ENCODE results near the gene ETAA1.

Gene ETAA1

DNA sequence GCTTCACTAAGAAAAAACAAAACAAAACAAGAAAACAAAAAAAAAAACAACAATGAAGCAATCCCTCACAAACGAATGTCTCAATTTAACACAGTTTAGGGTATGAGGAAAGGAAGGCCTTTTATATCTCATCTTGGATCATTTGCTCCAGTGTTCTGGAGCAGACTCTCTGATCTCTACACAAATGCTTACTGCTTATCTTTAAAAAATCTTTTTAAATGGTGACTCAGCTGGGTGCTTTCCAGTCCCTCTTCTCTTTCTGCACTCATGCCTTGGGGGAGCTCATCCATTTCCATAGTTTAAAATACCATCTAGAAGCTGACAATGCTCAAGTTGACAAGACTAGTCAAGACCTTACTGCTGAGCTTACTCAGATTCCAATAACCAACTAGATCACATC lies 56.2 kb downstream of the ETAA1 start:
- no peak overlapping the region for H3K9ac ChIP-seq (ENCODE audit: low read length)
- no peak overlapping the region for H3K27ac ChIP-seq (ENCODE audit: low read depth, low read length)
- DNase-seq: no peak
- H3K23ac ChIP-seq (ENCODE audit: low read length): no peak overlapping the region
- no peak overlapping the region for H3K56ac ChIP-seq (ENCODE audit: low read length)
- H2BK120ac ChIP-seq (ENCODE audit: low read depth, low read length): no peak overlapping the region
- no peak overlapping the region for H2BK15ac ChIP-seq (replicated peaks; ENCODE audit: low read depth)
- H2BK5ac ChIP-seq (ENCODE audit: low read length): no peak overlapping the region
- no peaks in the 10 kb centered on the region for H3K27me3 ChIP-seq (ENCODE audit: insufficient read depth, low read length, poor library complexity)
- H4K5ac ChIP-seq (ENCODE audit: low read length): no peak overlapping the region
- no peak overlapping the region for H3K4ac ChIP-seq (ENCODE audit: low read depth, low read length)
- H3K4me1 ChIP-seq (ENCODE audit: control insufficient read depth, low read depth, low read length): no peaks in the 10 kb centered on the region
- WGBS (ENCODE audit: extremely low coverage, insufficient coverage, low lambda C conversion rate): no CpG with 5 or more reads among the region's 1 CpG
- H3K79me2 ChIP-seq (ENCODE audit: control insufficient read depth, insufficient read depth, low read length): no peaks in the 10 kb centered on the region
- H3K18ac ChIP-seq (ENCODE audit: low read length): no peak overlapping the region
- H3K4me3 ChIP-seq (ENCODE audit: low read length): no peak overlapping the region
- H3K4me2 ChIP-seq (ENCODE audit: low read length): no peak overlapping the region
- H3K79me1 ChIP-seq (ENCODE audit: low read length): no peaks in the 10 kb centered on the region
- no peaks in the 10 kb centered on the region for H3K36me3 ChIP-seq (ENCODE audit: control insufficient read depth, insufficient read depth, low read length)
- H4K8ac ChIP-seq (ENCODE audit: low read depth, low read length): no peak overlapping the region
- H2AK5ac ChIP-seq (ENCODE audit: low read length): no peak overlapping the region

DNA sequence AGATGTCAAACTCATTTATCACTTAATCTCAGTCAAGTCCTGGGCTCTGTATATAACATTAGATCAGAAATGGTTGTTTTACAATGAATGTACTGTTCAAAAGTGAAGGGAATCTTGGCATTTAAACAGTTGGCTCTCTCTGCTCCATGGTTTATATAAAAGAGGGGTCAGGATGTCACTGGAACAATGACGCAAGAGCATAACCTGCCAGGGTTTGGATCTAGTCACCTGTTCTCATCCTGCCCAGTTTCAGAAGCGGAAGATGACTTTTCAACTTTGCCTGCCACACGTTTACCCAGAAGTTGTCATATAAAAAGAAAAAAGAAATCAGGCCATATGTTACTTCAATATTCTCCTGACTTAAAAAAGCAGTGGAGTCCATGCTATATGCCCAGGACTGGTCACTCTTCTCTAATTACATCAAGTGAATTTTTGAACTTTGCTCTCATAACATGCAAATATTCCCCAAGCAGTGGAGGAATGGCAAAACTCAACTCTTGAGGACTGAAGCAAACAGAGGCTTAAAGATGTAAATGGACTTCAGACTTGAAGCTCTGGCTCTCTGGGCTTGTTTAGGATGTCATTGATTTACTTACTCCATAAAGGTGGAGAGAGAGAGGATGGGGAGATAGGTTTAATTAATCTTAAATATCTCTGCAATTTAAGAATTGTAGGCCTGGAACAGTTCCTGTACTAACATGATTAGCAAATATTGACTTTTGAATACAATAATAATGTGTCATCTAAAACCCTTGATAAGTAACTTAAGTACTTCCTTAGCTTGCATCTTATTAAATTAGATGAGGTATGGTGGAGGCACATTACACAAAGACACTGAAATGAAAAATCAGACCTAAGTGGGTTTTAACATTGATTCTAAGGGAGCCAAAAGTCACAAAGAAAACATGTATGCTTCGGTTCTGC lies 58.3 kb downstream of the ETAA1 start:
- WGBS (ENCODE audit: extremely low coverage, insufficient coverage, low lambda C conversion rate): no CpG with 5 or more reads among the region's 4 CpGs
- no peak overlapping the region for H3K4me2 ChIP-seq (ENCODE audit: low read length)
- H4K8ac ChIP-seq (ENCODE audit: low read depth, low read length): no peak overlapping the region
- no peak overlapping the region for H4K5ac ChIP-seq (ENCODE audit: low read length)
- no peak overlapping the region for H3K4ac ChIP-seq (ENCODE audit: low read depth, low read length)
- H3K18ac ChIP-seq (ENCODE audit: low read length): no peak overlapping the region
- H3K4me3 ChIP-seq (ENCODE audit: low read length): no peak overlapping the region
- no peak overlapping the region for H2BK5ac ChIP-seq (ENCODE audit: low read length)
- H2BK15ac ChIP-seq (replicated peaks; ENCODE audit: low read depth): no peak overlapping the region
- H3K9ac ChIP-seq (ENCODE audit: low read length): no peak overlapping the region
- H3K36me3 ChIP-seq (ENCODE audit: control insufficient read depth, insufficient read depth, low read length): no peaks in the 10 kb centered on the region
- no peak overlapping the region for H3K23ac ChIP-seq (ENCODE audit: low read length)
- H3K27me3 ChIP-seq (ENCODE audit: insufficient read depth, low read length, poor library complexity): no peaks in the 10 kb centered on the region
- no peak overlapping the region for H3K56ac ChIP-seq (ENCODE audit: low read length)
- no peak overlapping the region for H2BK120ac ChIP-seq (ENCODE audit: low read depth, low read length)
- H3K27ac ChIP-seq (ENCODE audit: low read depth, low read length): no peak overlapping the region
- no peak for DNase-seq
- no peak overlapping the region for H2AK5ac ChIP-seq (ENCODE audit: low read length)
- H3K79me2 ChIP-seq (ENCODE audit: control insufficient read depth, insufficient read depth, low read length): no peaks in the 10 kb centered on the region
- H3K4me1 ChIP-seq (ENCODE audit: control insufficient read depth, low read depth, low read length): no peaks in the 10 kb centered on the region
- H3K79me1 ChIP-seq (ENCODE audit: low read length): no peaks in the 10 kb centered on the region

DNA sequence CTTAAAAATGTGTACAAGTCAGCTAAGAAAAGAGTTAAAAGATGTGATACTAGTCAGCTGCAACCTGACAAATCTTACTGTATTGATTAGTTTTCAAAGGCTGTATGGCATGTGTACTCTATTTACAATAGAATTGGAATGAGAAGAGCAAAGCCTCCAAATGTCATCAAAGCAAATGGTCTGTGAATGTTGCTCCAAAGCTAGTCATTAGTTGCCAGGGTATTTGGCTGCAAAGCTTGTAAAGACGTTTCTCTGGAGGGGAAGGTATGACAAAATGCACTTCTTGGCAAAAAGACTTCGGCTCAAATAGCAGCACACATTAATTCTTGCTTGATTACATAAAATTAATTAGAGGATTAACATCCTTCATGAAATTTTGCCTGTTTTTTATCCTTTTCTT lies 59.3 kb downstream of the ETAA1 start:
- Histone ChIP-seq H2BK15ac (replicated peaks; ENCODE audit: low read depth) (no peak overlapping the region), H3K27ac (ENCODE audit: low read depth, low read length) (no peak overlapping the region), H3K4me1 (ENCODE audit: control insufficient read depth, low read depth, low read length) (no peaks in the 10 kb centered on the region), H2BK120ac (ENCODE audit: low read depth, low read length) (no peak overlapping the region), H3K79me1 (ENCODE audit: low read length) (no peaks in the 10 kb centered on the region), H4K5ac (ENCODE audit: low read length) (no peak overlapping the region), H3K79me2 (ENCODE audit: control insufficient read depth, insufficient read depth, low read length) (no peaks in the 10 kb centered on the region), H2AK5ac (ENCODE audit: low read length) (no peak overlapping the region), H3K4me2 (ENCODE audit: low read length) (no peak overlapping the region), H3K4ac (ENCODE audit: low read depth, low read length) (no peak overlapping the region), H3K9ac (ENCODE audit: low read length) (no peak overlapping the region), H3K23ac (ENCODE audit: low read length) (no peak overlapping the region), H2BK5ac (ENCODE audit: low read length) (no peak overlapping the region), H3K36me3 (ENCODE audit: control insufficient read depth, insufficient read depth, low read length) (no peaks in the 10 kb centered on the region), H3K56ac (ENCODE audit: low read length) (no peak overlapping the region), H3K4me3 (ENCODE audit: low read length) (no peak overlapping the region), H3K18ac (ENCODE audit: low read length) (no peak overlapping the region), H3K27me3 (ENCODE audit: insufficient read depth, low read length, poor library complexity) (no peaks in the 10 kb centered on the region), H4K8ac (ENCODE audit: low read depth, low read length) (no peak overlapping the region)
- no CpG with 5 or more reads among the region's 2 CpGs for WGBS (ENCODE audit: extremely low coverage, insufficient coverage, low lambda C conversion rate)
- DNase-seq: no peak

DNA sequence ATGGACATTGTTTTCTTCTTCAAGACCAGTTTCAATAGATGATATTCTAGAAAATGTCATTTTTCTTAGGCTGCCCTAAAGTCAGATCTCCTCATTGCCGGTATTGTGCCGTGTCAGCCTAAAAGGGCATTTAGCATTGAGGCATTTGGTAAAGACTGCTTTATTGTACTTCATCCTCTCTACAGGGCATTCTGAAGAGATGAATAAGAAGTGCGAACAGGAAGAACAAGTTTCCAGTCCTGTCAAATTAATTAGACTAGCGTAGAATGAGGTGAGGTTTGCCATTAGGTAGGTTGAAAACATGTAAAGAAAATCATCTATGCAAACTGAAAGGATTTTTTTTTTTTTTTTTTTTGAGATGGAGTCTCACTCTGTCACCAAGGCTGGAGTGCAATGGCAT lies 60.6 kb downstream of the ETAA1 start:
- H3K4me2 ChIP-seq (ENCODE audit: low read length): no peak overlapping the region
- H2BK5ac ChIP-seq (ENCODE audit: low read length): no peak overlapping the region
- H3K79me2 ChIP-seq (ENCODE audit: control insufficient read depth, insufficient read depth, low read length): no peaks in the 10 kb centered on the region
- DNase-seq: no peak
- H3K79me1 ChIP-seq (ENCODE audit: low read length): no peaks in the 10 kb centered on the region
- no peak overlapping the region for H3K4me3 ChIP-seq (ENCODE audit: low read length)
- no peak overlapping the region for H3K18ac ChIP-seq (ENCODE audit: low read length)
- no peak overlapping the region for H4K5ac ChIP-seq (ENCODE audit: low read length)
- no peak overlapping the region for H3K23ac ChIP-seq (ENCODE audit: low read length)
- no peak overlapping the region for H3K4ac ChIP-seq (ENCODE audit: low read depth, low read length)
- no peaks in the 10 kb centered on the region for H3K36me3 ChIP-seq (ENCODE audit: control insufficient read depth, insufficient read depth, low read length)
- H2BK120ac ChIP-seq (ENCODE audit: low read depth, low read length): no peak overlapping the region
- no CpG with 5 or more reads among the region's 4 CpGs for WGBS (ENCODE audit: extremely low coverage, insufficient coverage, low lambda C conversion rate)
- no peak overlapping the region for H4K8ac ChIP-seq (ENCODE audit: low read depth, low read length)
- H2BK15ac ChIP-seq (replicated peaks; ENCODE audit: low read depth): no peak overlapping the region
- H3K27ac ChIP-seq (ENCODE audit: low read depth, low read length): no peak overlapping the region
- H3K9ac ChIP-seq (ENCODE audit: low read length): no peak overlapping the region
- H2AK5ac ChIP-seq (ENCODE audit: low read length): no peak overlapping the region
- no peaks in the 10 kb centered on the region for H3K27me3 ChIP-seq (ENCODE audit: insufficient read depth, low read length, poor library complexity)
- H3K56ac ChIP-seq (ENCODE audit: low read length): no peak overlapping the region
- no peaks in the 10 kb centered on the region for H3K4me1 ChIP-seq (ENCODE audit: control insufficient read depth, low read depth, low read length)

DNA sequence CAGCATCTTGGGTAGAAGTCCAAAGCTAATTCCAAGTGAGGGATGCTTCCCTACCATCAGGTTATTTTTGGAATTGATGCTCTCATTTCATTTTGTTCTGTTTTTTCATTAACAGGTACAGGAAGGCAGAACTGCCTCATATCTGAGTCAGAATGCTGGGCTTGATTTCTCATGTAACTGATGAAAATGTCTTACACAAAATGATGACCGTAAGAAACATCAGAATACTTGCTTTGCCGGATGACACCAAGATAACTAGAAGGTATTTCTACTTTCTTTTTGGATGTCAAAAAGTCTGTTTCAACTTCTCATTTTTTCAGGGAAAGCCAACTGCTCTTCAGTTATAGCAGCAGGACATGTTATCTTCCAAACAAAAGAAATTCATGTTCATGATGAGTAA lies 62.6 kb downstream of the ETAA1 start:
- Histone ChIP-seq H2BK15ac (replicated peaks; ENCODE audit: low read depth) (no peak overlapping the region), H4K8ac (ENCODE audit: low read depth, low read length) (no peak overlapping the region), H3K4me1 (ENCODE audit: control insufficient read depth, low read depth, low read length) (no peaks in the 10 kb centered on the region), H3K4ac (ENCODE audit: low read depth, low read length) (no peak overlapping the region), H4K5ac (ENCODE audit: low read length) (no peak overlapping the region), H3K27ac (ENCODE audit: low read depth, low read length) (no peak overlapping the region), H3K79me1 (ENCODE audit: low read length) (no peaks in the 10 kb centered on the region), H3K4me2 (ENCODE audit: low read length) (no peak overlapping the region), H2BK120ac (ENCODE audit: low read depth, low read length) (no peak overlapping the region), H2BK5ac (ENCODE audit: low read length) (no peak overlapping the region), H3K18ac (ENCODE audit: low read length) (no peak overlapping the region), H3K4me3 (ENCODE audit: low read length) (no peak overlapping the region), H3K56ac (ENCODE audit: low read length) (no peak overlapping the region), H3K27me3 (ENCODE audit: insufficient read depth, low read length, poor library complexity) (no peaks in the 10 kb centered on the region), H3K79me2 (ENCODE audit: control insufficient read depth, insufficient read depth, low read length) (no peaks in the 10 kb centered on the region), H3K9ac (ENCODE audit: low read length) (no peak overlapping the region), H3K23ac (ENCODE audit: low read length) (no peak overlapping the region), H3K36me3 (ENCODE audit: control insufficient read depth, insufficient read depth, low read length) (no peaks in the 10 kb centered on the region), H2AK5ac (ENCODE audit: low read length) (no peak overlapping the region)
- DNase-seq: no peak
- WGBS (ENCODE audit: extremely low coverage, insufficient coverage, low lambda C conversion rate): no CpG with 5 or more reads among the region's 2 CpGs
